ENCODE results near the gene CSTF3. TPM values are rescaled to one million over a fixed set of nuclear protein-coding genes. Genes with fewer than 3 reads are reported as not detected.
A peak's percentile ranks its signal among the peaks of the same experiment; 100 is the strongest.

The CSTF3 gene
- total and polyA plus RNA-seq, 9 of the 15 experiments (the other 6 are each of a cell fraction or from before 2014, with no cell fraction given), result 37.0 to 111 (median 61.0) TPM

GRCh38 chr11:33039274-33040032 is 121.8 kb downstream of the CSTF3 start, which contains the start of gene TCP11L1 (continued):
- TF ChIP-seq EP400 (IDR thresholded peaks at IDR 0.05) (peak; percentile 80), SNRNP70 (optimal IDR thresholded peaks at IDR 0.05; ENCODE audit: low read depth, low read length) (no peak), ATF2 (CRISPR knock-in tag; IDR thresholded peaks at IDR 0.05) (no peak), PREB (CRISPR knock-in tag; IDR thresholded peaks at IDR 0.05) (no peak), USF2 (CRISPR knock-in tag; IDR thresholded peaks at IDR 0.05) (no peak), ZNF444 (CRISPR knock-in tag; IDR thresholded peaks at IDR 0.05) (no peak), HMG20A (CRISPR knock-in tag; conservative IDR thresholded peaks at IDR 0.05) (no peak), CTBP1 (IDR thresholded peaks at IDR 0.05; ENCODE audit: borderline replicate concordance) (peak; percentile 87; the same call in 1 of the 2 replicates), NR2F6 (CRISPR knock-in tag; IDR thresholded peaks at IDR 0.05) (no peak), MBD1 (CRISPR knock-in tag; IDR thresholded peaks at IDR 0.05) (no peak), HDAC1 (IDR thresholded peaks at IDR 0.05) (peak in 1 of 2 experiments; percentile 55; a peak in 2 of 4 replicates), ARID4B (CRISPR knock-in tag; IDR thresholded peaks at IDR 0.05) (peak; percentile 89), SMARCE1 (IDR thresholded peaks at IDR 0.05) (no peak), SNAPC5 (CRISPR knock-in tag; IDR thresholded peaks at IDR 0.05) (no peak), CCAR2 (IDR thresholded peaks at IDR 0.05; ENCODE audit: low read depth, low read length) (no peak), SIRT6 (IDR thresholded peaks at IDR 0.05; ENCODE audit: low read depth, low read length) (no peak), HES1 (IDR thresholded peaks at IDR 0.05; ENCODE audit: low read depth) (no peak)
